Neutrophil (primary cell): ENCODE data around the gene TAP2.

Source experiments
- H3K27ac ChIP-seq: fragments of 200-600 bp; sonication (generic); 2 replicates; pipeline ENCODE4 v1.5.1; 2016; ENCODE audit warnings: mild to moderate bottlenecking, moderate library complexity
- H3K27me3 ChIP-seq: fragments of 200-600 bp; sonication (generic); 2 replicates; pipeline ENCODE4 v1.6.0; 2016; ENCODE audit warnings: mild to moderate bottlenecking
- H3K36me3 ChIP-seq: fragments of 200-600 bp; sonication (generic); 2 replicates; pipeline ENCODE4 v1.5.1; 2017
- H3K4me1 ChIP-seq, 2 experiments: fragments of 200-600 bp in 1 of 2; sonication (generic) in 1 of 2; 1 replicate in 1 of 2; 2 replicates in 1 of 2; pipeline versions ENCODE4 v1.5.1 to v1.6.1; 2013 to 2016; ENCODE audit warnings: low read depth in 1 of 2, low read length in 1 of 2, mild to moderate bottlenecking in 1 of 2, moderate library complexity in 1 of 2; ENCODE audit not compliant: control insufficient read depth in 1 of 2, insufficient read depth in 1 of 2
- H3K4me3 ChIP-seq, 2 experiments: fragments of 200-600 bp in 1 of 2; sonication (generic) in 1 of 2; 1 replicate in 1 of 2; 2 replicates in 1 of 2; pipeline ENCODE4 v1.5.1; 2013 to 2016; ENCODE audit warnings: low read depth in 1 of 2, low read length in 1 of 2, mild to moderate bottlenecking in 1 of 2, moderate library complexity in 1 of 2
- H3K9me3 ChIP-seq: fragments of 200-600 bp; sonication (generic); 2 replicates; pipeline ENCODE4 v1.5.1; 2016
- TF ChIP-seq, protein P1 (sequence below): fragments of 200-600 bp; sonication (generic); IDR thresholded peaks from 2 replicates; pipeline ENCODE4 v1.5.1; 2016; ENCODE audit warnings: antibody characterized with exemption

TAP2 gene

DNA sequence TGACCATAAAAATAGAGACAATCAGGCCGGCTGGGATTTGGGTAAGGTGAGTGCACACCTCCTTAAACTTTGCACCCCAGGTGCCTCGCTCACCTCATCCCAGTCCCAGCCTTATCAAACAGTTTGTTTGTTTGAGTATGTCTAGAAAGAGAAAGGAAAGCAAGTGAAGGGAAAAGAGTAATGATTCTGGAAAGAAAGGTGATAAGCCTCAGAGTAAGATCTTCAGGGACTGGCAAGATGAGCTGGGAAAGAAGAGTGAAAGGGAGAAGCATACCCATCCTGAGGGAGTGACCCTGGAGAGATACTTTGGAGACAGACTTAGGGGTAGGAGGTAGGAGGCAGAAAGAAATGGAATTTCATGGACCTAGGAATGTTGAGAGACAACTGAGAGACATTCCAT, 1.7 kb downstream of the TAP2 start:
- Histone ChIP-seq H3K36me3 (peaks cover 69% of the 10 kb centered on the region), H3K4me3 (no peak overlapping the region), H3K9me3 (no peaks in the 10 kb centered on the region), H3K27ac (no peak overlapping the region), H3K27me3 (no peaks in the 10 kb centered on the region), H3K4me1 (peaks cover 15 to 30% of the 10 kb centered on the region in 2 experiments)
- TF ChIP-seq, protein P1, sequence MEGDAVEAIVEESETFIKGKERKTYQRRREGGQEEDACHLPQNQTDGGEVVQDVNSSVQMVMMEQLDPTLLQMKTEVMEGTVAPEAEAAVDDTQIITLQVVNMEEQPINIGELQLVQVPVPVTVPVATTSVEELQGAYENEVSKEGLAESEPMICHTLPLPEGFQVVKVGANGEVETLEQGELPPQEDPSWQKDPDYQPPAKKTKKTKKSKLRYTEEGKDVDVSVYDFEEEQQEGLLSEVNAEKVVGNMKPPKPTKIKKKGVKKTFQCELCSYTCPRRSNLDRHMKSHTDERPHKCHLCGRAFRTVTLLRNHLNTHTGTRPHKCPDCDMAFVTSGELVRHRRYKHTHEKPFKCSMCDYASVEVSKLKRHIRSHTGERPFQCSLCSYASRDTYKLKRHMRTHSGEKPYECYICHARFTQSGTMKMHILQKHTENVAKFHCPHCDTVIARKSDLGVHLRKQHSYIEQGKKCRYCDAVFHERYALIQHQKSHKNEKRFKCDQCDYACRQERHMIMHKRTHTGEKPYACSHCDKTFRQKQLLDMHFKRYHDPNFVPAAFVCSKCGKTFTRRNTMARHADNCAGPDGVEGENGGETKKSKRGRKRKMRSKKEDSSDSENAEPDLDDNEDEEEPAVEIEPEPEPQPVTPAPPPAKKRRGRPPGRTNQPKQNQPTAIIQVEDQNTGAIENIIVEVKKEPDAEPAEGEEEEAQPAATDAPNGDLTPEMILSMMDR = no peak

DNA sequence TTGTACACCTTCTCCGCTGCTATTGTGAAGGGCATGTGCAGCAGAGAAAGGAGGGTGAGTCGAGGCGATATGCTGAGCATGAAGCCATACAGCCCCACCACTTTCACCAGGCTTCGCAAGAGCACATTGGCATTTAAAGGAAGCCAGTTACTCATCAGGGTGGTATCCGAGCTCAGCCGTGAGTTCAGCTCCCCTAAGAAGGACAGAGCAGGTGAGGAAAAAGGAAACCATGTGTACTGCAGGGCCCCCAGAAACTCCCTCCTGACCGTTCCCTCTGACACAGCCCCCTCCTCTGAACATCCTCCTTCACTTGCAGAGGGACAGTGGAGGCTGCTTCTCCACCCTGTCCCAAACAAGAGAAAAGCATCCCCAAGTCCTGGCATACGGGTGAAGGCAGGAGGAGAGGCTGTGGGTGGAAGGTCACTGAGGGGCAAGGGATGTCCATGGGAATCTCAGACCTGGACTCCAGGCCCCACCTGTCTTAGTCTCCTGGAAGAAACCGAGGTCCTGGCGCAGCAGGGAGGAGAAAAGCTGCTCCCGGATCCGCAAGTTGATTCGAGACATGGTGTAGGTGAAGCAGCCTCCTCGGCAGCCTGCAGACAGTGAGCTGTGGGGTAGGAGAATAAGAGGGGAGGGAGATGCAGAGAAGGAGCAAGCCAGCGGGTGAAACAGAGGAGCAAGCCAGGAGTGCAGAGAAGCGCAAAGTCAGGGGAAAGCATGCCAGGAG, 3.2 kb downstream of the TAP2 start:
- H3K36me3 ChIP-seq = peaks cover 69% of the 10 kb centered on the region
- TF ChIP-seq, protein P1 = no peak
- peaks cover 13 to 24% of the 10 kb centered on the region in 2 experiments for H3K4me1 ChIP-seq
- no peak overlapping the region for H3K4me3 ChIP-seq
- no peak overlapping the region for H3K27ac ChIP-seq
- no peaks in the 10 kb centered on the region for H3K27me3 ChIP-seq
- no peaks in the 10 kb centered on the region for H3K9me3 ChIP-seq

DNA sequence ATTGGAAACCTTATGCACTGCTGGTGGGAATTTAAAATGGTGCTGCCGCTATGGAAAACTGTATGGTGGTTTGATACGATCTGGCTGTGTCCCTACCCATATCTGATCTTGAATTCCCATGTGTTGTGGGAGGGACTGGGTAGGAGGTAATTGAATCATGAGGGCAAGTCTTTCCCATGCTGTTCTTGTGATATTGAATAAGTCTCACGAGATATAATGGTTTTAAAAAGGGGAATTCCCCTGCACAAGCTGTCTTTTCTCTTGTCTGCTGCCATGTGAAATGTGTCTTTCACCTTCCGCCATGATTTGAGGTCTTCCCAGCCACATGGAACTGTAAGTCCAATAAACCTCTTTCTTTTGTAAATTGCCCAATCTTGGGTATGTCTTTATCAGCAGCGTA, 4.9 kb downstream of the TAP2 start:
- no peaks in the 10 kb centered on the region for H3K9me3 ChIP-seq
- no peak overlapping the region for H3K27ac ChIP-seq
- TF ChIP-seq, protein P1 = no peak
- no peak overlapping the region for H3K4me3 ChIP-seq
- H3K4me1 ChIP-seq = peaks cover 10 to 13% of the 10 kb centered on the region in 2 experiments
- H3K27me3 ChIP-seq = no peaks in the 10 kb centered on the region
- peaks cover 81% of the 10 kb centered on the region for H3K36me3 ChIP-seq

DNA sequence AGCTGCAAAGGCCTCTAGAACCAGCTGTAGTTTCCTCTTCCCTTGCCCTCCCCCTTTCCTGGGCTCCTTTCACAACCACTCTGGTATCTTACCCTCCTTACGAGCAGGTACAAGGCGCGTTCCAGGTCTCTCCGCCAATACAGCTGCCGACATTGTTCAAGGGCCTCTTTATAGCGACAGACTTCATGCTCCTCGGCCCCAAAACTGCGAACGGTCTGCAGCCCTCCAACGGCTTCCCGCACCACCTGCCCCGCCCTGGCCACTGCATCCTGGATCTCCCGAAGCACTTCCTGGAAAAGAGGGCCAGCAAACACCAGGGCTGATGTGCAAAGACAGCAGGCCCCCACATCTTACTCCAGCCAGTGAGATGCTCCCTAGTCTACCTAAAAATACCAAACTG, 6.0 kb downstream of the TAP2 start:
- Histone ChIP-seq H3K27me3 (no peaks in the 10 kb centered on the region), H3K9me3 (no peaks in the 10 kb centered on the region), H3K36me3 (peaks cover 92% of the 10 kb centered on the region), H3K4me3 (no peak overlapping the region), H3K4me1 (peaks cover 4% of the 10 kb centered on the region in 2 experiments), H3K27ac (no peak overlapping the region)
- TF ChIP-seq, protein P1 = no peak

DNA sequence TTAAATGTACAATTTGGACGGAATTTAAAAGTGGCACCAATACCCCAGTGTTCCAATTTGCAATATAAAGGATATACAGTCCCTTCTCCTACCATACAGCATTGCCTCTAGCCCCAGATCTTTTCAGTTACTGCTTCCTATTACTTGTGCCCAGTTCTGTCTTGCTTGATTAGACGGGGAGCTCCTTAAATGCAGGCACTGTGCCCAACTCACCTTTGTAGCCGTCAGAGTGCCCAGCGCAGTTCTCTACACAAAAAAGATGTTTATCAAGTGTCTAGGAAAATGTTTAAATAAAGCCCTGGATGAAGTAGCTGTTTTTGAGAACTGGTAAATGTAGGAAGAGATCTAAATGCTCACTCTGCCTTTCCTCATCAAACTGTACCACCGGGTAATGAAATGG, 7.6 kb downstream of the TAP2 start:
- no peak overlapping the region for H3K27ac ChIP-seq
- no peaks in the 10 kb centered on the region for H3K9me3 ChIP-seq
- H3K4me3 ChIP-seq = no peak overlapping the region
- H3K36me3 ChIP-seq = peaks cover 85% of the 10 kb centered on the region
- H3K4me1 ChIP-seq = no peaks in the 10 kb centered on the region
- H3K27me3 ChIP-seq = no peaks in the 10 kb centered on the region
- TF ChIP-seq, protein P1 = no peak
